Activated T-cell treated with anti-CD3 and anti-CD28 coated beads for 1 hour (primary cell): ENCODE measurements around the gene C2orf42.
"Not testable (repeated sequence)": the region's sequence is repeated elsewhere in the genome, so short reads cannot be mapped to it uniquely, and the experiment has no call there.

Experiments used
- DNase-seq: peaks from one replicate; pipeline ENCODE4 v3.0.0-alpha.2; 2020; ENCODE audit warnings: low read depth

The C2orf42 gene

GRCh38 chr2:70102323-70102905 is 88.4 kb downstream of the C2orf42 start:
- DNase-seq = not testable (repeated sequence)

- DNase-seq = not testable (repeated sequence)
These were observed 89.1 kb downstream of the C2orf42 start for GRCh38 chr2:70101686-70102085.

- DNase-seq = no peak
These were observed 89.6 kb downstream of the C2orf42 start for GRCh38 chr2:70101174-70101573.
